GM23338 (cell line): ENCODE data around the gene DCLK2. TPM values are rescaled to one million over a fixed set of nuclear protein-coding genes. Genes with fewer than 3 reads are reported as not detected.

Experiments used
- ATAC-seq: fragments of 200-7000 bp; cut with Tn5 transposase; 3 replicates; pipeline ENCODE4 v1.9.1; 2020
- DNase-seq: peaks from one replicate; pipeline ENCODE4 v3.0.0-alpha.2; 2015; ENCODE audit warnings: low spot score
- H2AFZ ChIP-seq: fragments of 200-600 bp; sonication (generic); 2 replicates; pipeline ENCODE4 v1.8.0; 2016; ENCODE audit warnings: antibody characterized with exemption, mild to moderate bottlenecking, moderate library complexity
- H3F3A ChIP-seq: fragments of 200-600 bp; sonication (generic); replicated peaks from 2 replicates; pipeline ENCODE4 v1.8.0; 2017; ENCODE audit warnings: antibody characterized with exemption, mixed run types, low read depth
- H3K27ac ChIP-seq: fragments of 200-600 bp; sonication (generic); 2 replicates; pipeline ENCODE4 v1.6.1; 2016; ENCODE audit warnings: low read depth
- H3K27me3 ChIP-seq: fragments of 200-600 bp; sonication (generic); 2 replicates; pipeline ENCODE4 v1.8.0; 2016; ENCODE audit warnings: mild to moderate bottlenecking, mixed run types, moderate library complexity; ENCODE audit not compliant: insufficient read depth
- H3K36me3 ChIP-seq: fragments of 200-600 bp; sonication (generic); 2 replicates; pipeline ENCODE4 v1.8.0; 2016; ENCODE audit warnings: mild to moderate bottlenecking; ENCODE audit not compliant: insufficient read depth
- H3K4me1 ChIP-seq: fragments of 200-600 bp; sonication (generic); 2 replicates; pipeline ENCODE4 v1.8.0; 2016; ENCODE audit warnings: mild to moderate bottlenecking, moderate library complexity; ENCODE audit not compliant: insufficient read depth
- H3K4me2 ChIP-seq: fragments of 200-600 bp; sonication (generic); 2 replicates; pipeline ENCODE4 v1.7.1; 2017; ENCODE audit warnings: mixed run types
- H3K4me3 ChIP-seq: fragments of 200-600 bp; sonication (generic); 2 replicates; pipeline ENCODE4 v1.6.1; 2016; ENCODE audit warnings: mixed run types
- H3K79me2 ChIP-seq: fragments of 200-600 bp; sonication (generic); replicated peaks from 2 replicates; pipeline ENCODE4 v1.8.0; 2017; ENCODE audit warnings: mild to moderate bottlenecking; ENCODE audit not compliant: insufficient read depth
- H3K9me2 ChIP-seq: fragments of 200-600 bp; sonication (generic); 2 replicates; pipeline ENCODE4 v1.8.0; 2017; ENCODE audit not compliant: insufficient read depth
- H4K20me1 ChIP-seq: fragments of 200-600 bp; sonication (generic); replicated peaks from 2 replicates; pipeline ENCODE4 v1.8.0; 2017; ENCODE audit warnings: mild to moderate bottlenecking; ENCODE audit not compliant: insufficient read depth
- H3K27ac Mint-ChIP-seq: 2 replicates; pipeline ENCODE4 v1.8.0; 2020; ENCODE audit warnings: inconsistent platforms, mild to moderate bottlenecking, moderate library complexity, mixed read lengths
- H3K27me3 Mint-ChIP-seq: 3 replicates; pipeline ENCODE4 v1.8.0; 2022; ENCODE audit warnings: low read depth, mild to moderate bottlenecking, moderate library complexity, mixed read lengths, inconsistent platforms; ENCODE audit not compliant: insufficient read depth, poor library complexity
- H3K36me3 Mint-ChIP-seq: 3 replicates; pipeline ENCODE4 v1.8.0; 2021; ENCODE audit warnings: low read depth, mild to moderate bottlenecking, inconsistent platforms, moderate library complexity, mixed read lengths
- H3K4me1 Mint-ChIP-seq: 3 replicates; pipeline ENCODE4 v1.8.0; 2020; ENCODE audit warnings: mild to moderate bottlenecking, inconsistent platforms, mixed read lengths
- H3K4me3 Mint-ChIP-seq: 3 replicates; pipeline ENCODE4 v1.8.0; 2021; ENCODE audit warnings: moderate library complexity, mild to moderate bottlenecking, inconsistent platforms, mixed read lengths
- H3K9me3 Mint-ChIP-seq: 3 replicates; pipeline ENCODE4 v1.8.0; 2020; ENCODE audit warnings: moderate library complexity, mild to moderate bottlenecking, inconsistent platforms, mixed read lengths
- CREB1 ChIP-seq: fragments of 250-450 bp; sonication (Bioruptor Pico); IDR thresholded peaks from 2 replicates; pipeline ENCODE4 v1.5.0; 2020; ENCODE audit warnings: low read depth, mild to moderate bottlenecking, moderate library complexity
- ETS1 ChIP-seq: IDR thresholded peaks from 2 replicates; pipeline ENCODE4 v1.6.1; 2016; ENCODE audit warnings: antibody characterized with exemption
- EZH2 ChIP-seq: fragments of 200-600 bp; sonication (generic); IDR thresholded peaks from one replicate; pipeline ENCODE4 v1.8.0; 2017; ENCODE audit warnings: antibody characterized with exemption, mild to moderate bottlenecking, low read depth; ENCODE audit not compliant: unreplicated experiment
- EZH2phosphoT487 ChIP-seq: fragments of 200-600 bp; sonication (generic); IDR thresholded peaks from one replicate; pipeline ENCODE4 v1.8.1; 2018; ENCODE audit warnings: antibody characterized with exemption; ENCODE audit not compliant: unreplicated experiment
- JUNB ChIP-seq: IDR thresholded peaks from one replicate; pipeline ENCODE4 v1.6.1; 2016; ENCODE audit warnings: antibody characterized with exemption; ENCODE audit not compliant: unreplicated experiment
- NANOG ChIP-seq: IDR thresholded peaks from 2 replicates; pipeline ENCODE4 v1.6.1; 2016; ENCODE audit warnings: antibody characterized with exemption, borderline replicate concordance
- POLR2AphosphoS5 ChIP-seq: IDR thresholded peaks from 2 replicates; pipeline ENCODE4 v1.6.1; 2016; ENCODE audit warnings: antibody characterized with exemption, low read depth
- REST ChIP-seq: IDR thresholded peaks from one replicate; pipeline ENCODE4 v1.6.1; 2018; ENCODE audit warnings: antibody characterized with exemption; ENCODE audit not compliant: unreplicated experiment
- STAT1 ChIP-seq: IDR thresholded peaks from one replicate; pipeline ENCODE4 v1.6.1; 2016; ENCODE audit warnings: antibody characterized with exemption; ENCODE audit not compliant: unreplicated experiment
- ZNF114 ChIP-seq: fragments of 250-450 bp; sonication (Bioruptor Pico); IDR thresholded peaks from 2 replicates; pipeline ENCODE4 v1.5.0; 2020; ENCODE audit warnings: mild to moderate bottlenecking, moderate library complexity
- ZNF331 ChIP-seq: fragments of 250-450 bp; sonication (Bioruptor Pico); IDR thresholded peaks from 2 replicates; pipeline ENCODE4 v1.5.0; 2020; ENCODE audit warnings: low read depth, mild to moderate bottlenecking, moderate library complexity
- polyA plus RNA-seq: library from polyadenylated mRNA; unstranded; fragments of >200 nt; fragmentation: Nextera tagmentation; extraction: Ambion mirVana; gene quantifications from 2 replicates; pipeline ENCODE4 v1.2.1, GENCODE V29; 2016
- total RNA-seq: library from RNA; depleted of rRNA; stranded (reverse); fragments of >200 nt; shearing (Covaris generic); gene quantifications from 2 replicates; pipeline ENCODE4 v1.2.3, GENCODE V29; 2014

Gene DCLK2
- total and polyA plus RNA-seq, 2 experiments from 2014 or later, result 0.49 TPM; not detected in 1

- no peak for DNase-seq
- Mint-ChIP-seq H3K4me1 (no peaks in the 10 kb centered on the region), H3K27me3 (no peaks in the 10 kb centered on the region), H3K27ac (no peak overlapping the region), H3K4me3 (no peak overlapping the region), H3K9me3 (no peaks in the 10 kb centered on the region), H3K36me3 (no peaks in the 10 kb centered on the region)
- no peaks in the 10 kb centered on the region for H3K27me3 ChIP-seq
- no peaks in the 10 kb centered on the region for H3K36me3 ChIP-seq
- ATAC-seq, result no peak
- H3K27ac ChIP-seq, result no peak overlapping the region
- H4K20me1 ChIP-seq, result no peaks in the 10 kb centered on the region
- TF ChIP-seq EZH2phosphoT487, result no peak
- no peak for TF ChIP-seq POLR2AphosphoS5
- no peak for TF ChIP-seq STAT1
- TF ChIP-seq ZNF331 (CRISPR knock-in tag), result no peak
- TF ChIP-seq ETS1, result no peak
- TF ChIP-seq REST, result no peak
- TF ChIP-seq JUNB, result no peak
- TF ChIP-seq ZNF114 (CRISPR knock-in tag), result no peak
- no peak overlapping the region for H3K4me3 ChIP-seq
- no peaks in the 10 kb centered on the region for H3K4me1 ChIP-seq
- no peak overlapping the region for H2AFZ ChIP-seq
- H3K4me2 ChIP-seq, result no peak overlapping the region
- 0 out of 2 replicates have a peak, but pooled peaks cover 6% of the 10 kb centered on the region for H3K9me2 ChIP-seq
- H3F3A ChIP-seq, result no peaks in the 10 kb centered on the region
- H3K79me2 ChIP-seq, result no peaks in the 10 kb centered on the region
Observed at GRCh38 chr4:150065740-150066139, 12.5 kb upstream of the DCLK2 start.

- Mint-ChIP-seq H3K27ac (no peak overlapping the region), H3K4me3 (no peak overlapping the region), H3K4me1 (no peaks in the 10 kb centered on the region), H3K36me3 (no peaks in the 10 kb centered on the region), H3K9me3 (no peaks in the 10 kb centered on the region), H3K27me3 (no peaks in the 10 kb centered on the region)
- H3K4me1 ChIP-seq, result no peaks in the 10 kb centered on the region
- no peak overlapping the region for H2AFZ ChIP-seq
- no peak for ATAC-seq
- H3K4me2 ChIP-seq, result no peak overlapping the region
- H3K79me2 ChIP-seq, result no peaks in the 10 kb centered on the region
- no peaks in the 10 kb centered on the region for H3F3A ChIP-seq
- DNase-seq, result no peak
- H3K9me2 ChIP-seq, result 0 out of 2 replicates have a peak, but pooled peaks cover 6% of the 10 kb centered on the region
- no peak overlapping the region for H3K4me3 ChIP-seq
- no peaks in the 10 kb centered on the region for H4K20me1 ChIP-seq
- H3K36me3 ChIP-seq, result no peaks in the 10 kb centered on the region
- H3K27me3 ChIP-seq, result no peaks in the 10 kb centered on the region
- no peak overlapping the region for H3K27ac ChIP-seq
- TF ChIP-seq REST (no peak), STAT1 (no peak), CREB1 (CRISPR knock-in tag) (no peak), NANOG (no peak), EZH2 (no peak), ETS1 (no peak)
Observed at GRCh38 chr4:150067859-150068258, 10.4 kb upstream of the DCLK2 start.
